Measurements from ENCODE around the gene KIF23. TPM values are rescaled to one million over a fixed set of nuclear protein-coding genes. Genes with fewer than 3 reads are reported as not detected.

KIF23 gene
- total RNA-seq, 2 donors from 2014 or later = 53.4 to 82.6 TPM

DNA sequence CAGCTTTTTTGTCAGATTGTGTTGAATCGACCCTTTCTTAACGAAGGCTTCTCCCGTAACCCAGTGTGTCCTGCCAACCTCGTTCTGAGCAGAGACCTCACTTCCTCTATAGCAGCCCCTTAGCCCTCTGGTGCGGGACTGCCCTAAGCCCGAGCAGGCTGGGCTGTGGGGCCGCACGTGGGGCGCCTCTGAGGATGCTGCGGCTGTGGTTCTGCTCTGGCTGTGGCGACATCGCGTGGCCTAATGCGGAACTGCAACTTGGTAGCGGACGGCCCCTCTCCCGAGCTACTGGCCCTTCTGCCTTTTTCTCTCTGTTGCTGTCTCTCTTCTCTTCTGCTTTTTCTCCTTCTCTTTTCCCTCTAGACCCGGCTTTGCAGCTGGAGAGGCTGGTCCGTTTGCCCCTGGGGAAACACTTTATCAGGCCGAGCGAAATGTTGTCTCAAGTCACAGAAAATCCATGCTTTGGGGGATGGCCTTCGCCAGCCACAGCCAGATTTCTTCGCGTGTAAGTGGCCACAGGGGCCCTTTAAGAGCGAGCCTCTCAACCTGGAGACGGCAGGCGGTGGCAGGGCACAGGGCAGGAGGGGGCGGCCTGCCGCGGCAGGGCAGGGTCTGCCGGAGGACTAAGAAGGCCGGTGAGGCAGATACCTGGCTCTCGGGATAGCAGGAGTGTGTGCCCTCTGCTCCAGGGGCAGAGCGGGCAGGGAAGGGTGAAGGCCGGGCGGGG lies 19.4 kb upstream of the KIF23 start:
- Histone ChIP-seq H3K4me1 (ENCODE audit: control insufficient read depth, insufficient read depth, low read length) (no peaks in the 10 kb centered on the region), H3K27ac (ENCODE audit: low read depth, low read length) (no peak overlapping the region), H3K36me3 (ENCODE audit: control insufficient read depth, insufficient read depth, low read length) (peaks cover 34% of the 10 kb centered on the region), H3K4me3 (ENCODE audit: low read length) (no peak overlapping the region), H3K9ac (ENCODE audit: extremely low read depth, low read length, poor library complexity, severe bottlenecking) (no peak overlapping the region), H3K9me3 (ENCODE audit: control insufficient read depth, low read length) (no peaks in the 10 kb centered on the region), H3K27me3 (ENCODE audit: control insufficient read depth, insufficient read depth, low read length, poor library complexity, severe bottlenecking) (no peaks in the 10 kb centered on the region)
- DNase-seq = peak; percentile 97
- H3K27me3 Mint-ChIP-seq (ENCODE audit: insufficient read depth) = no peaks in the 10 kb centered on the region
- TF ChIP-seq, protein P1, sequence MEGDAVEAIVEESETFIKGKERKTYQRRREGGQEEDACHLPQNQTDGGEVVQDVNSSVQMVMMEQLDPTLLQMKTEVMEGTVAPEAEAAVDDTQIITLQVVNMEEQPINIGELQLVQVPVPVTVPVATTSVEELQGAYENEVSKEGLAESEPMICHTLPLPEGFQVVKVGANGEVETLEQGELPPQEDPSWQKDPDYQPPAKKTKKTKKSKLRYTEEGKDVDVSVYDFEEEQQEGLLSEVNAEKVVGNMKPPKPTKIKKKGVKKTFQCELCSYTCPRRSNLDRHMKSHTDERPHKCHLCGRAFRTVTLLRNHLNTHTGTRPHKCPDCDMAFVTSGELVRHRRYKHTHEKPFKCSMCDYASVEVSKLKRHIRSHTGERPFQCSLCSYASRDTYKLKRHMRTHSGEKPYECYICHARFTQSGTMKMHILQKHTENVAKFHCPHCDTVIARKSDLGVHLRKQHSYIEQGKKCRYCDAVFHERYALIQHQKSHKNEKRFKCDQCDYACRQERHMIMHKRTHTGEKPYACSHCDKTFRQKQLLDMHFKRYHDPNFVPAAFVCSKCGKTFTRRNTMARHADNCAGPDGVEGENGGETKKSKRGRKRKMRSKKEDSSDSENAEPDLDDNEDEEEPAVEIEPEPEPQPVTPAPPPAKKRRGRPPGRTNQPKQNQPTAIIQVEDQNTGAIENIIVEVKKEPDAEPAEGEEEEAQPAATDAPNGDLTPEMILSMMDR (conservative IDR thresholded peaks at IDR 0.05) = peak; percentile 96
- peaks cover 7% of the 10 kb centered on the region for H3K4me1 Mint-ChIP-seq
- H3K4me3 Mint-ChIP-seq = no peak overlapping the region
- H3K9me3 Mint-ChIP-seq = no peaks in the 10 kb centered on the region
- H3K27ac Mint-ChIP-seq = no peak overlapping the region
- 36 to 39% methylated on average over 16 to 36 of the region's 36 CpGs for WGBS, 2 experiments (ENCODE audit: insufficient coverage in 1 of 2, insufficient read length in 1 of 2)
- peaks cover 21% of the 10 kb centered on the region for H3K36me3 Mint-ChIP-seq (ENCODE audit: low read depth)

DNA sequence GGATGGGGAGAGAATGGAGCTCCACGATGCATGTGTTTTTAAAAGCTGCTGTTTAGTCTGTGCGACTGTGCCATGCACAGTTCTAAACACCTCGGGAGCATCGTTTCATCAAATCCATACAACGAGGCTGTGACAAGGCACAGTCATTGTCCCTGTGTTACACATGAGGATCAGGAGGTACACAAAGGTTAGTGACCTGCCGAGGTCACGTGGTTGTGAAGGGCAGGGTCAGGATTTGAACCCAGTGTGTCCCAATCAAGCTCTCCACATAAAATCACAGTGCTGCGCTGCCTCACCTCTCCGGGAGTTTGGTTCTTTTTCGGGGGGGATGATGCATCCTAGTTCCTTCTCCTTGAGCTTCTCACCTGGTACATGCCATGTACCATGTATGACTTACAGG lies 18.7 kb upstream of the KIF23 start:
- Histone ChIP-seq H3K4me1 (ENCODE audit: control insufficient read depth, insufficient read depth, low read length) (no peaks in the 10 kb centered on the region), H3K27me3 (ENCODE audit: control insufficient read depth, insufficient read depth, low read length, poor library complexity, severe bottlenecking) (no peaks in the 10 kb centered on the region), H3K36me3 (ENCODE audit: control insufficient read depth, insufficient read depth, low read length) (peaks cover 41% of the 10 kb centered on the region), H3K9ac (ENCODE audit: extremely low read depth, low read length, poor library complexity, severe bottlenecking) (no peak overlapping the region), H3K27ac (ENCODE audit: low read depth, low read length) (no peak overlapping the region), H3K9me3 (ENCODE audit: control insufficient read depth, low read length) (no peaks in the 10 kb centered on the region), H3K4me3 (ENCODE audit: low read length) (no peak overlapping the region)
- H3K9me3 Mint-ChIP-seq = no peaks in the 10 kb centered on the region
- no peaks in the 10 kb centered on the region for H3K27me3 Mint-ChIP-seq (ENCODE audit: insufficient read depth)
- TF ChIP-seq, protein P1 (conservative IDR thresholded peaks at IDR 0.05) = no peak
- DNase-seq = no peak
- WGBS, 2 experiments (ENCODE audit: insufficient coverage in 1 of 2, insufficient read length in 1 of 2) = 94 to 98% methylated on average over 7 to 10 of the region's 10 CpGs
- peaks cover 28% of the 10 kb centered on the region for H3K36me3 Mint-ChIP-seq (ENCODE audit: low read depth)
- H3K4me3 Mint-ChIP-seq = no peak overlapping the region
- H3K4me1 Mint-ChIP-seq = peaks cover 7% of the 10 kb centered on the region
- no peak overlapping the region for H3K27ac Mint-ChIP-seq

DNA sequence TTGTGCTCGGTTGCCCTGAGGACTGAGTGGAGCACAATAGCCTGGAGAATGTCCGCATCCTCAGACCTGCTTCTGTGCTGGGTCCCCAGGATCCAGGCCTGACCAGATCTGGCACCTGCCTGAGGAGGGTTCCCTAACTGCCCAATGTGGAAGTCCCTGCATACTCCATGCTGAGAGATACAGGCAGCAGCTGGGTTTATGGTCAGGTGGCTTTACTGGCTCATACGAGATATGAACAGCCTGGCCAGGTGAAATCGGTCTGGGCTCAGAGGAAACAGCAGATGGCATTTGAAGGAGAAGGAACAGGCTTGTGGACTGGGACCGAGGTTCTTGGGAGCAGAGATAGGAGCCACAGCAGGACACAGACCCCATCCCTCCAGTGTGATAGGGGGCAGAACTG lies 18.2 kb upstream of the KIF23 start:
- peaks cover 34% of the 10 kb centered on the region for H3K36me3 Mint-ChIP-seq (ENCODE audit: low read depth)
- no peak overlapping the region for H3K4me3 Mint-ChIP-seq
- H3K36me3 ChIP-seq (ENCODE audit: control insufficient read depth, insufficient read depth, low read length) = peaks cover 45% of the 10 kb centered on the region
- TF ChIP-seq, protein P1 (conservative IDR thresholded peaks at IDR 0.05) = no peak
- H3K27ac Mint-ChIP-seq = no peak overlapping the region
- no peaks in the 10 kb centered on the region for H3K9me3 ChIP-seq (ENCODE audit: control insufficient read depth, low read length)
- H3K27me3 ChIP-seq (ENCODE audit: control insufficient read depth, insufficient read depth, low read length, poor library complexity, severe bottlenecking) = no peaks in the 10 kb centered on the region
- no peak for DNase-seq
- H3K4me1 ChIP-seq (ENCODE audit: control insufficient read depth, insufficient read depth, low read length) = no peaks in the 10 kb centered on the region
- H3K27me3 Mint-ChIP-seq (ENCODE audit: insufficient read depth) = no peaks in the 10 kb centered on the region
- peaks cover 7% of the 10 kb centered on the region for H3K4me1 Mint-ChIP-seq
- H3K9me3 Mint-ChIP-seq = no peaks in the 10 kb centered on the region
- 90 to 96% methylated on average over 5 of the region's 5 CpGs for WGBS, 2 experiments (ENCODE audit: insufficient coverage in 1 of 2, insufficient read length in 1 of 2)
- no peak overlapping the region for H3K4me3 ChIP-seq (ENCODE audit: low read length)
- no peak overlapping the region for H3K27ac ChIP-seq (ENCODE audit: low read depth, low read length)
- no peak overlapping the region for H3K9ac ChIP-seq (ENCODE audit: extremely low read depth, low read length, poor library complexity, severe bottlenecking)

Data from endodermal cell (in vitro differentiated cells).